ENCODE measurements around the gene CBARP. TPM values are rescaled to one million over a fixed set of nuclear protein-coding genes. Genes with fewer than 3 reads are reported as not detected.

Gene CBARP
- total RNA-seq, 2 donors from 2014 or later = 21.5 to 28.5 TPM

DNA sequence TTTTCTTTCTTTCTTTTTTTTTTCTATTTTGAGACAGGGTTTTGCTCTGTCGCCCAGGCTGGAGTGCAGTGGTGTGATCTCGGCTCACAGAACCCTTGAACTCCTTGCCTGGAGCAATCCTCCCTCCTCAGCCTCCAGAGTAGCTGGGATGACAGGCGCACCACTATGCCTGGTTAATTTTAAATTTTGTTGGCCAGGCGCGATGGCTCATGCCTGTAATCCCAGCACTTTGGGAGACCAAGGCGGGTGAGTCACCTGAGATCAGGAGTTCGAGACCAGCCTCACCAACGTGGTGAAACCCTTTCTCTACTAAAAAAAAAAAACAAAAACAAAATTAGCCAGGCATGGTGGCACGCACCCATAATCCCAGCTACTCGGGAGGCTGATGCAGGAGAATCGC lies 55.1 kb downstream of the CBARP start:
- 96% methylated on average over 4 to 10 of the region's 11 CpGs for whole genome bisulfite sequencing, 2 experiments (ENCODE audit: insufficient coverage in 1 of 2, insufficient read length in 1 of 2)
- Mint-ChIP-seq H3K4me1 (peaks cover 3% of the 10 kb centered on the region), H3K9me3 (no peaks in the 10 kb centered on the region), H3K4me3 (no peak overlapping the region), H3K27ac (no peak overlapping the region), H3K36me3 (ENCODE audit: low read depth) (no peaks in the 10 kb centered on the region), H3K27me3 (ENCODE audit: insufficient read depth) (no peaks in the 10 kb centered on the region)
- H3K9ac ChIP-seq (ENCODE audit: extremely low read depth, low read length, poor library complexity, severe bottlenecking) = no peak overlapping the region
- H3K9me3 ChIP-seq (ENCODE audit: control insufficient read depth, low read length) = no peaks in the 10 kb centered on the region
- no peak overlapping the region for H3K4me3 ChIP-seq (ENCODE audit: low read length)
- H3K27me3 ChIP-seq (ENCODE audit: control insufficient read depth, insufficient read depth, low read length, poor library complexity, severe bottlenecking) = no peaks in the 10 kb centered on the region
- DNase-seq = no peak
- H3K4me1 ChIP-seq (ENCODE audit: control insufficient read depth, insufficient read depth, low read length) = no peaks in the 10 kb centered on the region
- H3K36me3 ChIP-seq (ENCODE audit: control insufficient read depth, insufficient read depth, low read length) = no peaks in the 10 kb centered on the region
- no peak overlapping the region for H3K27ac ChIP-seq (ENCODE audit: low read depth, low read length)
- TF ChIP-seq, protein P1, sequence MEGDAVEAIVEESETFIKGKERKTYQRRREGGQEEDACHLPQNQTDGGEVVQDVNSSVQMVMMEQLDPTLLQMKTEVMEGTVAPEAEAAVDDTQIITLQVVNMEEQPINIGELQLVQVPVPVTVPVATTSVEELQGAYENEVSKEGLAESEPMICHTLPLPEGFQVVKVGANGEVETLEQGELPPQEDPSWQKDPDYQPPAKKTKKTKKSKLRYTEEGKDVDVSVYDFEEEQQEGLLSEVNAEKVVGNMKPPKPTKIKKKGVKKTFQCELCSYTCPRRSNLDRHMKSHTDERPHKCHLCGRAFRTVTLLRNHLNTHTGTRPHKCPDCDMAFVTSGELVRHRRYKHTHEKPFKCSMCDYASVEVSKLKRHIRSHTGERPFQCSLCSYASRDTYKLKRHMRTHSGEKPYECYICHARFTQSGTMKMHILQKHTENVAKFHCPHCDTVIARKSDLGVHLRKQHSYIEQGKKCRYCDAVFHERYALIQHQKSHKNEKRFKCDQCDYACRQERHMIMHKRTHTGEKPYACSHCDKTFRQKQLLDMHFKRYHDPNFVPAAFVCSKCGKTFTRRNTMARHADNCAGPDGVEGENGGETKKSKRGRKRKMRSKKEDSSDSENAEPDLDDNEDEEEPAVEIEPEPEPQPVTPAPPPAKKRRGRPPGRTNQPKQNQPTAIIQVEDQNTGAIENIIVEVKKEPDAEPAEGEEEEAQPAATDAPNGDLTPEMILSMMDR (conservative IDR thresholded peaks at IDR 0.05) = no peak

DNA sequence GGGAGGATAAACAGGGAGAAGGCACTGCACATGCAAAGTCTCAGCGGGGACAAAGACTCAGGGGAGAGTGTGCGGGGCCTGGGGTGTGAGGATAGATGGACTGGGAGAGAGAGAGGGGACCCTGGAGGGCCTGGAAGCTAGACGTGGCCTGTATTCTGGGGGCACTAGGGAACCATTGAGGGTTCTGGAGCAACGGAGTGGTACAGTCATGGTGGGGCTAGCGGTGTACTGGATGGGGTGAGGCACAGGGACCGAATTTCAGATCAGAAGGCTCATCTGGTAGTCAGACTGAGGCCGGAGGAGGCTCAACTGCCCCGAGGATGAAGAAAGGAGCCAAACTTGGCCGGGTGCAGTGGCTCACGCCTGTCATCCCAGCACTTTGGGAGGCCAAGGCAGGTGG lies 55.7 kb downstream of the CBARP start:
- peaks cover 3% of the 10 kb centered on the region for H3K4me1 Mint-ChIP-seq
- H3K4me1 ChIP-seq (ENCODE audit: control insufficient read depth, insufficient read depth, low read length) = no peaks in the 10 kb centered on the region
- H3K27me3 ChIP-seq (ENCODE audit: control insufficient read depth, insufficient read depth, low read length, poor library complexity, severe bottlenecking) = no peaks in the 10 kb centered on the region
- no peak overlapping the region for H3K27ac Mint-ChIP-seq
- H3K36me3 ChIP-seq (ENCODE audit: control insufficient read depth, insufficient read depth, low read length) = no peaks in the 10 kb centered on the region
- no peak overlapping the region for H3K4me3 ChIP-seq (ENCODE audit: low read length)
- no peaks in the 10 kb centered on the region for H3K36me3 Mint-ChIP-seq (ENCODE audit: low read depth)
- H3K27me3 Mint-ChIP-seq (ENCODE audit: insufficient read depth) = no peaks in the 10 kb centered on the region
- peak; percentile 36 for DNase-seq
- H3K4me3 Mint-ChIP-seq = no peak overlapping the region
- no peak overlapping the region for H3K27ac ChIP-seq (ENCODE audit: low read depth, low read length)
- H3K9ac ChIP-seq (ENCODE audit: extremely low read depth, low read length, poor library complexity, severe bottlenecking) = no peak overlapping the region
- TF ChIP-seq, protein P1 (conservative IDR thresholded peaks at IDR 0.05) = no peak
- no peaks in the 10 kb centered on the region for H3K9me3 ChIP-seq (ENCODE audit: control insufficient read depth, low read length)
- 93 to 95% methylated on average over 8 to 10 of the region's 10 CpGs for WGBS, 2 experiments (ENCODE audit: insufficient coverage in 1 of 2, insufficient read length in 1 of 2)
- H3K9me3 Mint-ChIP-seq = no peaks in the 10 kb centered on the region

DNA sequence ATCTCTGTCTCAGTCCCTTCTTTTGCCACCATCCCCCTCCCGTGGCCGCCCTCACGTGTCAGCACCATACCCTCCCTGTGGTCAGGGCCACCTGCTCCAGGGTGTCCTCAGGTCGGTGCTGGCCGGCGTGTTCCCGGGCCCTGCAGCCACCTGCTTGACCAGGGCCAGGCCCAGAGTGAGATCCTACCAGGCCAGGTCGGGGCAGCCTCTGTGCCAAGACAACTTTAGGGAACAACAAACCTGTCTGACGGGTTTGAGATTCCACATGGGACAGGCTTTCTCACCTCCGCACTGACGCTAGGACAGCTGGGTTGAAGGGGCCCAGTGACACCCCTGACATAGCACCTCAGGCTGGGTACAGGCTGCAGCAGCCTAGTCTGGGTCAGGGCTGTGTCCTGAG lies 56.2 kb downstream of the CBARP start:
- no peaks in the 10 kb centered on the region for H3K36me3 ChIP-seq (ENCODE audit: control insufficient read depth, insufficient read depth, low read length)
- TF ChIP-seq, protein P1 (conservative IDR thresholded peaks at IDR 0.05) = no peak
- no peaks in the 10 kb centered on the region for H3K36me3 Mint-ChIP-seq (ENCODE audit: low read depth)
- H3K9me3 Mint-ChIP-seq = no peaks in the 10 kb centered on the region
- peak; percentile 76 for DNase-seq
- no peaks in the 10 kb centered on the region for H3K9me3 ChIP-seq (ENCODE audit: control insufficient read depth, low read length)
- 90 to 92% methylated on average over 11 of the region's 11 CpGs for WGBS, 2 experiments (ENCODE audit: insufficient coverage in 1 of 2, insufficient read length in 1 of 2)
- no peak overlapping the region for H3K4me3 Mint-ChIP-seq
- H3K4me1 Mint-ChIP-seq = peaks cover 3% of the 10 kb centered on the region
- no peak overlapping the region for H3K27ac ChIP-seq (ENCODE audit: low read depth, low read length)
- H3K27ac Mint-ChIP-seq = no peak overlapping the region
- no peaks in the 10 kb centered on the region for H3K27me3 Mint-ChIP-seq (ENCODE audit: insufficient read depth)
- H3K4me3 ChIP-seq (ENCODE audit: low read length) = no peak overlapping the region
- H3K4me1 ChIP-seq (ENCODE audit: control insufficient read depth, insufficient read depth, low read length) = no peaks in the 10 kb centered on the region
- no peak overlapping the region for H3K9ac ChIP-seq (ENCODE audit: extremely low read depth, low read length, poor library complexity, severe bottlenecking)
- no peaks in the 10 kb centered on the region for H3K27me3 ChIP-seq (ENCODE audit: control insufficient read depth, insufficient read depth, low read length, poor library complexity, severe bottlenecking)

Other genes with a start within 250 kb of the CBARP start
- 1 to 10 TPM; 2.0 TPM for gene GRIN3B, start 237.6 kb downstream of the CBARP start, total RNA-seq
- gene TMEM259, start 216.9 kb downstream of the CBARP start, total RNA-seq = 100 to 1,000 TPM; 157 to 176 TPM
- gene RNU6-2, start 216.5 kb downstream of the CBARP start, total RNA-seq = not detected
- gene CNN2, start 211.4 kb downstream of the CBARP start, total RNA-seq = 100 to 1,000 TPM; 426 to 469 TPM
- gene ABCA7, start 197.9 kb downstream of the CBARP start, total RNA-seq = 10 to 100 TPM; 67.2 to 68.7 TPM
- gene ARHGAP45, start 170.8 kb downstream of the CBARP start, total RNA-seq = 10 to 100 TPM; 14.8 to 17.1 TPM
- 100 to 1,000 TPM; 225 to 254 TPM for gene POLR2E, start 142.6 kb downstream of the CBARP start, total RNA-seq
- gene GPX4, start 134.0 kb downstream of the CBARP start, total RNA-seq = 100 to 1,000 TPM; 331 to 449 TPM
- 10 to 100 TPM; 43.3 to 50.4 TPM for gene SBNO2, start 63.7 kb downstream of the CBARP start, total RNA-seq
- 10 to 100 TPM; 78.8 to 81.4 TPM for gene STK11, start 32.2 kb downstream of the CBARP start, total RNA-seq
- gene ATP5F1D, start 3.7 kb upstream of the CBARP start, total RNA-seq = 100 to 1,000 TPM; 144 to 159 TPM
- 100 to 1,000 TPM; 183 to 185 TPM for gene MIDN, start 10.6 kb upstream of the CBARP start, total RNA-seq
- 100 to 1,000 TPM; 282 to 301 TPM for gene CIRBP, start 31.3 kb upstream of the CBARP start, total RNA-seq
- 10 to 100 TPM; 45.1 to 46.0 TPM for gene FAM174C, start 37.5 kb upstream of the CBARP start, total RNA-seq
- gene EFNA2, start 47.9 kb upstream of the CBARP start, total RNA-seq = 10 to 100 TPM; 28.6 to 30.7 TPM
- 10 to 100 TPM; 57.0 to 62.5 TPM for gene NDUFS7, start 145.9 kb upstream of the CBARP start, total RNA-seq
- gene GAMT, start 163.5 kb upstream of the CBARP start, total RNA-seq = 10 to 100 TPM; 38.4 to 49.6 TPM
- 100 to 1,000 TPM; 154 to 179 TPM for gene DAZAP1, start 169.6 kb upstream of the CBARP start, total RNA-seq
- 1,000 to 10,000 TPM; 1,298 to 1,321 TPM for gene RPS15, start 200.4 kb upstream of the CBARP start, total RNA-seq
- under 1 TPM; 0.38 to 0.57 TPM for gene APC2, start 212.1 kb upstream of the CBARP start, total RNA-seq
- 10 to 100 TPM; 40.0 to 51.1 TPM for gene C19orf25, start 241.2 kb upstream of the CBARP start, total RNA-seq

Data from endodermal cell (in vitro differentiated cells).